ENCODE results near the gene COL4A2. TPM values are rescaled to one million over a fixed set of nuclear protein-coding genes. Genes with fewer than 3 reads are reported as not detected.
A peak's percentile ranks its signal among the peaks of the same experiment; 100 is the strongest.
"Not testable (repeated sequence)": the region's sequence is repeated elsewhere in the genome, so short reads cannot be mapped to it uniquely, and the experiment has no call there.

Gene COL4A2
- total RNA-seq, 1 donor from 2014 or later = 511 TPM

GRCh38 chr13:110388108-110388943 is 81.2 kb downstream of the COL4A2 start:
- H3K4me1 ChIP-seq (ENCODE audit: control insufficient read depth in 3 of 3, insufficient read depth in 3 of 3, low read length in 3 of 3) = peaks cover 21 to 30% (median 30%) of the 10 kb centered on the region in 3 donors
- peak overlapping the region; percentile 39 for H3K27ac ChIP-seq (ENCODE audit: low read depth, low read length)
- H3K27me3 ChIP-seq (ENCODE audit: control insufficient read depth in 3 of 3, insufficient read depth in 3 of 3, low read length in 3 of 3) = no peaks in the 10 kb centered on the region
- peak overlapping the region; percentile 29 to 73 (median 66) for H3K4me3 ChIP-seq (ENCODE audit: low read length in 3 of 3)
- H3K9me3 ChIP-seq (ENCODE audit: control insufficient read depth in 3 of 3, low read length in 3 of 3) = no peaks in the 10 kb centered on the region
- peaks cover 0 to 2% (median 0%) of the 10 kb centered on the region in 3 donors for H3K36me3 ChIP-seq (ENCODE audit: control insufficient read depth in 3 of 3, insufficient read depth in 3 of 3, low read length in 3 of 3)
- H3K9ac ChIP-seq (ENCODE audit: low read depth in 1 of 3, low read length in 3 of 3) = peak overlapping the region; percentile 27 to 74 (median 47)

- H3K9ac ChIP-seq (ENCODE audit: low read depth in 1 of 3, low read length in 3 of 3) = no peak overlapping the region
- H3K4me1 ChIP-seq (ENCODE audit: control insufficient read depth in 3 of 3, insufficient read depth in 3 of 3, low read length in 3 of 3) = peaks cover 21 to 38% (median 30%) of the 10 kb centered on the region in 3 donors
- H3K27ac ChIP-seq (ENCODE audit: low read depth, low read length) = peak overlapping the region; percentile 52
Observed at GRCh38 chr13:110390567-110390966, 83.5 kb downstream of the COL4A2 start.

GRCh38 chr13:110391273-110391672 is 84.2 kb downstream of the COL4A2 start:
- Histone ChIP-seq H3K4me1 (ENCODE audit: control insufficient read depth in 3 of 3, insufficient read depth in 3 of 3, low read length in 3 of 3) (peaks cover 24 to 42% (median 34%) of the 10 kb centered on the region in 3 donors), H3K9ac (ENCODE audit: low read depth in 1 of 3, low read length in 3 of 3) (no peak overlapping the region), H3K27ac (ENCODE audit: low read depth, low read length) (peak overlapping the region; percentile 26), H3K9me3 (ENCODE audit: control insufficient read depth in 3 of 3, low read length in 3 of 3) (no peaks in the 10 kb centered on the region), H3K4me3 (ENCODE audit: low read length in 3 of 3) (no peak overlapping the region), H3K27me3 (ENCODE audit: control insufficient read depth in 3 of 3, insufficient read depth in 3 of 3, low read length in 3 of 3) (no peaks in the 10 kb centered on the region), H3K36me3 (ENCODE audit: control insufficient read depth in 3 of 3, insufficient read depth in 3 of 3, low read length in 3 of 3) (no peaks in the 10 kb centered on the region)

More at GRCh38 chr13:110390567-110390966, 83.5 kb downstream of the COL4A2 start:
- H3K4me3 ChIP-seq (ENCODE audit: low read length in 3 of 3) = no peak overlapping the region
- H3K27me3 ChIP-seq (ENCODE audit: control insufficient read depth in 3 of 3, insufficient read depth in 3 of 3, low read length in 3 of 3) = no peaks in the 10 kb centered on the region
- no peaks in the 10 kb centered on the region for H3K36me3 ChIP-seq (ENCODE audit: control insufficient read depth in 3 of 3, insufficient read depth in 3 of 3, low read length in 3 of 3)
- no peaks in the 10 kb centered on the region for H3K9me3 ChIP-seq (ENCODE audit: control insufficient read depth in 3 of 3, low read length in 3 of 3)

- no peaks in the 10 kb centered on the region for H3K9me3 ChIP-seq (ENCODE audit: control insufficient read depth in 3 of 3, low read length in 3 of 3)
- peaks cover 30 to 42% (median 36%) of the 10 kb centered on the region in 3 donors for H3K4me1 ChIP-seq (ENCODE audit: control insufficient read depth in 3 of 3, insufficient read depth in 3 of 3, low read length in 3 of 3)
- peak overlapping the region; percentile 23 for H3K27ac ChIP-seq (ENCODE audit: low read depth, low read length)
- H3K27me3 ChIP-seq (ENCODE audit: control insufficient read depth in 3 of 3, insufficient read depth in 3 of 3, low read length in 3 of 3) = no peaks in the 10 kb centered on the region
- no peak overlapping the region for H3K4me3 ChIP-seq (ENCODE audit: low read length in 3 of 3)
- no peaks in the 10 kb centered on the region for H3K36me3 ChIP-seq (ENCODE audit: control insufficient read depth in 3 of 3, insufficient read depth in 3 of 3, low read length in 3 of 3)
- H3K9ac ChIP-seq (ENCODE audit: low read depth in 1 of 3, low read length in 3 of 3) = no peak overlapping the region
Observed at GRCh38 chr13:110392510-110393240, 85.6 kb downstream of the COL4A2 start.

- no peak overlapping the region for H3K27ac ChIP-seq (ENCODE audit: low read depth, low read length)
- no peak overlapping the region for H3K4me3 ChIP-seq (ENCODE audit: low read length in 3 of 3)
- H3K36me3 ChIP-seq (ENCODE audit: control insufficient read depth in 3 of 3, insufficient read depth in 3 of 3, low read length in 3 of 3) = no peaks in the 10 kb centered on the region
- no peak overlapping the region for H3K9ac ChIP-seq (ENCODE audit: low read depth in 1 of 3, low read length in 3 of 3)
- no peaks in the 10 kb centered on the region for H3K27me3 ChIP-seq (ENCODE audit: control insufficient read depth in 3 of 3, insufficient read depth in 3 of 3, low read length in 3 of 3)
- H3K9me3 ChIP-seq (ENCODE audit: control insufficient read depth in 3 of 3, low read length in 3 of 3) = no peaks in the 10 kb centered on the region
- peaks cover 19 to 31% (median 26%) of the 10 kb centered on the region in 3 donors for H3K4me1 ChIP-seq (ENCODE audit: control insufficient read depth in 3 of 3, insufficient read depth in 3 of 3, low read length in 3 of 3)
Observed at GRCh38 chr13:110393761-110394160, 86.7 kb downstream of the COL4A2 start.

- H3K9me3 ChIP-seq (ENCODE audit: control insufficient read depth in 3 of 3, low read length in 3 of 3) = no peaks in the 10 kb centered on the region
- H3K4me1 ChIP-seq (ENCODE audit: control insufficient read depth in 3 of 3, insufficient read depth in 3 of 3, low read length in 3 of 3) = peaks cover 16 to 27% (median 19%) of the 10 kb centered on the region in 3 donors
- H3K36me3 ChIP-seq (ENCODE audit: control insufficient read depth in 3 of 3, insufficient read depth in 3 of 3, low read length in 3 of 3) = no peaks in the 10 kb centered on the region
- no peak overlapping the region for H3K9ac ChIP-seq (ENCODE audit: low read depth in 1 of 3, low read length in 3 of 3)
- H3K27me3 ChIP-seq (ENCODE audit: control insufficient read depth in 3 of 3, insufficient read depth in 3 of 3, low read length in 3 of 3) = no peaks in the 10 kb centered on the region
- H3K4me3 ChIP-seq (ENCODE audit: low read length in 3 of 3) = no peak overlapping the region
- peak overlapping the region; percentile 1 for H3K27ac ChIP-seq (ENCODE audit: low read depth, low read length)
Observed at GRCh38 chr13:110394371-110394841, 87.3 kb downstream of the COL4A2 start.

GRCh38 chr13:110395616-110396015 is 88.5 kb downstream of the COL4A2 start:
- H3K27me3 ChIP-seq (ENCODE audit: control insufficient read depth in 3 of 3, insufficient read depth in 3 of 3, low read length in 3 of 3); H3K4me3 ChIP-seq (ENCODE audit: low read length in 3 of 3); H3K9ac ChIP-seq (ENCODE audit: low read depth in 1 of 3, low read length in 3 of 3); H3K36me3 ChIP-seq (ENCODE audit: control insufficient read depth in 3 of 3, insufficient read depth in 3 of 3, low read length in 3 of 3); H3K9me3 ChIP-seq (ENCODE audit: control insufficient read depth in 3 of 3, low read length in 3 of 3): not testable (repeated sequence)
- Histone ChIP-seq H3K4me1 (ENCODE audit: control insufficient read depth in 3 of 3, insufficient read depth in 3 of 3, low read length in 3 of 3) (peaks cover 13 to 28% (median 14%) of the 10 kb centered on the region in 3 donors), H3K27ac (ENCODE audit: low read depth, low read length) (peak overlapping the region; percentile 80)

GRCh38 chr13:110396476-110396875 is 89.4 kb downstream of the COL4A2 start:
- no peaks in the 10 kb centered on the region for H3K9me3 ChIP-seq (ENCODE audit: control insufficient read depth in 3 of 3, low read length in 3 of 3)
- peaks cover 13 to 27% (median 14%) of the 10 kb centered on the region in 3 donors for H3K4me1 ChIP-seq (ENCODE audit: control insufficient read depth in 3 of 3, insufficient read depth in 3 of 3, low read length in 3 of 3)
- no peaks in the 10 kb centered on the region for H3K36me3 ChIP-seq (ENCODE audit: control insufficient read depth in 3 of 3, insufficient read depth in 3 of 3, low read length in 3 of 3)
- H3K4me3 ChIP-seq (ENCODE audit: low read length in 3 of 3) = no peak overlapping the region
- no peaks in the 10 kb centered on the region for H3K27me3 ChIP-seq (ENCODE audit: control insufficient read depth in 3 of 3, insufficient read depth in 3 of 3, low read length in 3 of 3)
- no peak overlapping the region for H3K9ac ChIP-seq (ENCODE audit: low read depth in 1 of 3, low read length in 3 of 3)
- H3K27ac ChIP-seq (ENCODE audit: low read depth, low read length) = peak overlapping the region; percentile 80

GRCh38 chr13:110396913-110397381 is 89.9 kb downstream of the COL4A2 start:
- peak overlapping the region in 2 of 3 donors; percentile 51 to 52 for H3K4me3 ChIP-seq (ENCODE audit: low read length in 3 of 3)

More at GRCh38 chr13:110396913-110397381, 89.9 kb downstream of the COL4A2 start:
- no peaks in the 10 kb centered on the region for H3K36me3 ChIP-seq (ENCODE audit: control insufficient read depth in 3 of 3, insufficient read depth in 3 of 3, low read length in 3 of 3)
- H3K27ac ChIP-seq (ENCODE audit: low read depth, low read length) = peak overlapping the region; percentile 80
- no peaks in the 10 kb centered on the region for H3K27me3 ChIP-seq (ENCODE audit: control insufficient read depth in 3 of 3, insufficient read depth in 3 of 3, low read length in 3 of 3)
- no peaks in the 10 kb centered on the region for H3K9me3 ChIP-seq (ENCODE audit: control insufficient read depth in 3 of 3, low read length in 3 of 3)
- H3K9ac ChIP-seq (ENCODE audit: low read depth in 1 of 3, low read length in 3 of 3) = no peak overlapping the region
- H3K4me1 ChIP-seq (ENCODE audit: control insufficient read depth in 3 of 3, insufficient read depth in 3 of 3, low read length in 3 of 3) = peaks cover 12 to 24% (median 13%) of the 10 kb centered on the region in 3 donors

Measured in skeletal muscle tissue (tissue), 4 donors.